ENCODE data around the gene GRAP2.
"Not testable (repeated sequence)": the region's sequence is repeated elsewhere in the genome, so short reads cannot be mapped to it uniquely, and the experiment has no call there.

Gene GRAP2

DNA sequence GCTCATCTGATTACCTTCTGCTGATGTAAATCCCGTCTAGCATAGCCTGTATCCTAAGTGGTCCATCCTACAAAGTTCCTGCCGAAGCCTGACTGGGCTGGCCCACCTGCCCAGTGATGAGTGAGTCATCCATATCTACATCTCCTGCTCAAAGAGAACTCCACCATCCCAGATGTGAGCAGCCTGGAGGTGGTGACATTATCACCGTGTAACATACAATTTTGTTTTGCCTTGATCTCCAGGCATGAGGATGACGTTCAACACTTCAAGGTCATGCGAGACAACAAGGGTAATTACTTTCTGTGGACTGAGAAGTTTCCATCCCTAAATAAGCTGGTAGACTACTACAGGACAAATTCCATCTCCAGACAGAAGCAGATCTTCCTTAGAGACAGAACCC lies 64.9 kb downstream of the GRAP2 start:
- no peak for DNase-seq (ENCODE audit: low read depth in 2 of 2)

DNA sequence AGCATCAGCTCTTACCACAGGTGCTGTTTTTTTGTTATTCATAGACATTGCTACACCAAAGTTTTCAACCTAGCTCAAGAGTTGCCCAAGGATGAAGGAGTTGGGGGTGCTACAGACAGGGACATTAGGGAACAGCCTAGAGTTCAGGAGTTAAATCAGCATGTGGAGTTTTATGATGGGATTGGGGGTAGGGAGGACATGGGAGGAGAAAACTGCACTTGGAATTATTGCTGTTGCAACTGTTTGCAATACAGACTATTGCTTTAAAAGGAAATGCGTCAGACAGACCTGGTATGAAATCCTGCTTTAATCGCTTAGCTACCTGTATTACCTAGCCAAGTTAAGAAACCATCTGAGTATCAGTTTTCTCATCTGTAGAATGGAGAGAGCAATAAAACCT lies 65.6 kb downstream of the GRAP2 start:
- DNase-seq (ENCODE audit: low read depth in 2 of 2): no peak

DNA sequence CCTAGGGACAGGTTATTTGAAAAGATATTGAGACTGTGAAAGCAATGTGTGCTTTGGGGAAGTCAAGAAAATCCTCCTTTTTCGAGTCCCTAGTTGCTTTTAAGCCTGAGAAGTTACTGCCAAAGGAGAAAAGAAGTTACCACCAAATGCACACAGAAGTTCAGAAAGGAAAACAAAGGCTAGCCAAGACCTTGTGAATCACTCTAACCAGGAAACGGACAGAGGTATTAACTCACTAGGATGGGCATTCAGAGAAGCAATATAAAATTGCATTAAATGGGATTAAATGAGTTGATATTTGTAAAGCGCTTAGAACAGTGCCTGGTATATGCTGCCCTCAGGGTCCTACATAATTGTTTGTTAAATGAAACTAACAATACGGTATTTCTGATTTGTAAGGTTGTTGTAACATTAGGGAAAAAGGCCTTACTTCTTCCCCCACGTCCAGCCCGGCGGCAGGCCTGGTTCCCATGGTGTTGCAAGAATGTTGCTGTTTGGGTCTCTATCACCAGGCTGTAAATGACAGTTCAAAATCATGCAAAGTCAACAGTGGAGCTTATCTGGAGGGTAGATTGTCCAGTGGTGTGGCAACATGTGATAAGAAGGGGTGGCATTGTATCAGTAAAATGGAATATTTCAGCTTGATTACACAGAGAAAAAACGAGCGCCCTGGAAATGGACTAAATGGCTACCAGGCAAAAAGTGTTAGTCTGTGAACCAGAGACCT lies 66.4 kb downstream of the GRAP2 start:
- no peak for DNase-seq (ENCODE audit: low read depth in 2 of 2)

DNA sequence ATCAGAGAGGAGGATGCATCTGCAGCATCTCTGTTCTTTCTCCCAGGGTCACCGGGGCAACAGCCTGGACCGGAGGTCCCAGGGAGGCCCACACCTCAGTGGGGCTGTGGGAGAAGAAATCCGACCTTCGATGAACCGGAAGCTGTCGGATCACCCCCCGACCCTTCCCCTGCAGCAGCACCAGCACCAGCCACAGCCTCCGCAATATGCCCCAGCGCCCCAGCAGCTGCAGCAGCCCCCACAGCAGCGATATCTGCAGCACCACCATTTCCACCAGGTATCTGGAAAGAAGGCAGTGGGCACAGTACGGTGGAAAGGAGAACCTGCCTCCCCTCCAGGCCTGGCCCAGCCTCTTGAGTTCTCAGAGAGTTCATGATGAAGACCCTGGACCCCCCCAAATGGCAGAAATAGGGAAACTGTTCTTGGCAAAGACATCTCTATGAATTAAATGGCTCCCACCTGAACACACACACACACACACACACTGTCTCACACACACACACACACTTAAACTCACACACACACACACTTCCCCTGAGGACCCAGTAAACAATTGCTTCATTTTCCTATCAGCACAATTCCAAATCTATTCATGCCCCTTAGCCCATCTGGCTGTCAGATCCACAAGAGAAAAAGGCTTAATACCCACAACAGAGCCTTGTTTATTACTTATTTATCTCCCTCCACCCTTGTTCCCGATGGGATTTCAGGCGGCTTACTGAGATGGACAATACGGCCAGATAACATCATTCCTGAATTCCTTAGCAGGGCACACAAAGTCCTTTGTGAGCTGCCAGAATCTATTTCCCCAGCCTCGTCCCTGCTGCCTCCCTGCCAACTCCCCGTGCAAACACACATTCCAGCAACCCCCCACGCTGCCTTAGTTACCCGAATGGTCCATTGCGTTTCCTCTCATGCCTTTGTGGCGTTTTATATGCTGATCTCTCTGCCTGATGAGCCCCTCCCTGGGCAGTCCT lies 67.4 kb downstream of the GRAP2 start:
- no peak for DNase-seq (ENCODE audit: low read depth in 2 of 2)

DNA sequence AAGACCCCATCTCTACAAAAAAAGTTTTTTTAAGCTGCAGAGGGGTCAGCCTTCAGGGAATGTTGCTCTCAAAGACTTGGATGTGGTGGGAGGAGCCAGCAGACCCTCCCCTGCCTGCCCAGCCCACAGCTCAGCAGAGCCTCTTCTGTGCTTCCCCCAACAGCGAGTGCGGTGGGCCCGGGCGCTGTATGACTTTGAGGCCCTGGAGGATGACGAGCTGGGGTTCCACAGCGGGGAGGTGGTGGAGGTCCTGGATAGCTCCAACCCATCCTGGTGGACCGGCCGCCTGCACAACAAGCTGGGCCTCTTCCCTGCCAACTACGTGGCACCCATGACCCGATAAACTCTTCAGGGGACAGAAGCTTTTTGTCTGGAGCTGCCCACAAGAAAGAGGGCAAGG lies 69.9 kb downstream of the GRAP2 start:
- DNase-seq (ENCODE audit: low read depth in 2 of 2): no peak

DNA sequence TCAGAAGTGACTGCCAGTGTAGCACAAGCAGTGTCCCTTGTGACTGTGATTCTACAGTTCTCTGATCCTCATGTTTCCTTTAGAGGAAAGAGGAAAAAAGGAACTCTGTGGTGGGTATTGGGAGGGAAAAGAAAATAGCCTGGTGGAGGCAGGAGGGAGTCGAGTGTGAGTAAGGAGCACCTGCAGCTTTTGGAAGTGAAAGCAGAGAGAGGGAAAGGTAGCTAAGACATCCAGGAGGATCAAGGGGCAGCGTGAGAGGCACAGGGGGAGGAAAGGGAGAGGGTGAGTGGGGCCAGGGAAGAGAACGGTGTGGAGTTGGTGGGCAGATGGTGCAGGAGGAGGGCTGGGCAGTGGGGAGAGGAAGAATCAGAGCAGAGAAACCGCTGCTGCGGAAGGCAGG lies 71.8 kb downstream of the GRAP2 start:
- DNase-seq (ENCODE audit: low read depth in 2 of 2): no peak

DNA sequence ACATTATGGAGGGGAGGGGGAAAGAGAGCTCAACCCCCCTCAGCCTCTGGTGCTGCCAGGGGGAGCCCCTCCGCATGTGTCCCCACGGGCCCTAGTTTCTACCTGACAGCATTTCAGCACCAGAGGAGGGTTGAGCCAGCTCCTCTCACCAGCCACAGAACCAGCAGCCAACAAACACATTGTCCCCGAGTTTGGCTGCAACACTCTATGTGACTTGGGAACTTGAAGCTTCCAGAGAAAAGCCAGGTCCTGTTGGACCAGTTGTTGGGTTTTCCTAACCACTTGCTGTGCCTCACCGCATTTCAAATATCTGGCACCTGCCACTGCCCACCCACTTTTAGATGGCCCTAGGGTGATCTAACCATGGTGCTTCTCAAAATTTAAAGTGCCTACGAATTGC lies 72.8 kb downstream of the GRAP2 start:
- DNase-seq (ENCODE audit: low read depth in 2 of 2): no peak

DNA sequence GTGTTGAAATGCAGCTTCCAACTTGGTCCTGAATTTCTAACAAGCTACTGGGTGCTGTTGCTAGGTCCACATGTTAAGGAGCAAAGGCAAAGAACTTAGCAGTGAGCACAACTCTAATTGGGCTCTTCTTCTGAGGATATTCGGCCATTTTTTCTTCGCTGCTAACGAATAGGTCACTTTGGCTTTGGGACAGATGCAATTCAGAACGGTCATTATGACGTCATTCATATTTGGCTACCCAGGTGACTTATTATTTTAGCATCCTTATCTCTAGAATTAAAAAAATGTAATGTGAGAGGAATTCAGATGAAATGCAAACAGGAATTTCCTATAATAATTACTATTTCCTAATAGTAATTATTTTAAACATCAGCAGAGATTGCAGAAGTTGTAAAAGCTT lies 73.2 kb downstream of the GRAP2 start:
- DNase-seq (ENCODE audit: low read depth in 2 of 2): no peak

DNA sequence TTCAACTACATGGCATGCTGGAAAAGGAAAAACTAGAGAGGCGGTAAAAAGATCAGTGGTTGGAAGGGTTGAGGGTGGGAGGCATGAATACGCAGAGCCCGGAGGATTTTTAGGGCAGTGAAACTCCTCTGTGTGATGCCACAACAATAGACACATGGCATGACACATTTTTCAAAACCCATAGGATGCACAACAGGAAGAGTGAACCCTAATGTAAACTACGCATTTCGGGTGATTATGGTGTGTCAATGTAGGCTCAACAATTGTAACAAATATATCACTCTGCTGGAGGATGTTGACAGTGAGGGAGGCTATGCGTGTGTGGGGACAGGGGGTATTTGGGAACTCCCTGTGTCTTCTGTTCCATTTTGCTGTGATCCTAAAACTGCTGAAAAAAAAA lies 78.2 kb downstream of the GRAP2 start:
- no peak for DNase-seq (ENCODE audit: low read depth in 2 of 2)

DNA sequence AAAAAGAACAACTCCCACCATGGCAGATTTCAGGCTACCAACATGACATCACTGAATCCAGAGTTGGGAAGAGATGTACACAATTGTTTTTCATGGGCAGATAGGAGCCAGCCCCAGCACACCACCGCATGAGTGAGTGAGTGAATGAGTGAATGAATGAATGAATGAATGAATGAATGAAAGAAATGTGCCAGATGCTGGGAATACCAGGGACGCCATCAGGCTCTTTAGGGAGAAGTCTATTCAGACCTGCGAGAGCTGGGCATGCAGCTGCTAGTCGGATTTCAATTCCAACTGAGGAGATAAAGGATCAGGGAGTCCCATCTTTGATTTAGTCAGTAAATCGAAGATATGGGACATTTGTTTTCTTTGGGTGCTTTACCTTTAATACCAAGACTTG lies 78.6 kb downstream of the GRAP2 start:
- DNase-seq (ENCODE audit: low read depth in 2 of 2): no peak

DNA sequence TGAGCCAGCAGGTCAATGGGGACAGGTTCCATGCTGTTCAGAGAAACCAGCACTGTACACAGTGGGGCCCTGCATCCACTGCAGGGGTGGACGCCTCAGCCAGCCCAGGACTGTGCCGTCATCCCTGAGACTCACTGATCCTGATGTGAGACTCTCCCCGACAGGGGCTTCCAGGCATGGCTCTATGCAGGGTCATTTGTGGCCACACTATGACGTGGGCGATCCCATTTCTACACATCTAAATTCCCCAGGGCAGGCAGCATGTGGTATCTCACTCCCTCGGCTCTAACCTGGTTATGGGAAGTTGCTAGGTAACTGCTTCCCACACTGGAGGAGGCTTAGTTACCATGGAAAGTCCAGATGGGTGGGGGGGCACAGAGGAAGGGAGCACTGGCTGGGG lies 79.7 kb downstream of the GRAP2 start:
- DNase-seq (ENCODE audit: low read depth in 2 of 2): no peak

DNA sequence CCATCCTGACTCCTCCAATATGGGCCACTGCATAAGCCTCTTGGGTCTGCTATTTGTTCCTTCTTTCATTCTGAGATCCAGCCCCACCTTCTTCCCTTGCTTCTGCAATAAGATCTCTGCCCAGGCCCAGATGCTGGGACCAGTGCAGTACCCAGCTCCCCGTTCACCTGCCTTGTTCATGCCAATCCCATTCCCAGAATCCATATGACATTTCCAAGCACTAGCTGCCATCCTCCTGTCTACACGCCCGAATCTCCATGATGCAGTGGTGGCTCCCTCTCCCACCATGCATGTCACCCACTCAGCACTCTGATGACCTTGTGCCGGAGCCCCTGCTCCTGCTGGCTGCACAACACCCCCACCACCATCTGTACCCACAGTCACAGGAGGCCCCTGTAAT lies 82.5 kb downstream of the GRAP2 start:
- no peak for DNase-seq (ENCODE audit: low read depth in 2 of 2)

DNA sequence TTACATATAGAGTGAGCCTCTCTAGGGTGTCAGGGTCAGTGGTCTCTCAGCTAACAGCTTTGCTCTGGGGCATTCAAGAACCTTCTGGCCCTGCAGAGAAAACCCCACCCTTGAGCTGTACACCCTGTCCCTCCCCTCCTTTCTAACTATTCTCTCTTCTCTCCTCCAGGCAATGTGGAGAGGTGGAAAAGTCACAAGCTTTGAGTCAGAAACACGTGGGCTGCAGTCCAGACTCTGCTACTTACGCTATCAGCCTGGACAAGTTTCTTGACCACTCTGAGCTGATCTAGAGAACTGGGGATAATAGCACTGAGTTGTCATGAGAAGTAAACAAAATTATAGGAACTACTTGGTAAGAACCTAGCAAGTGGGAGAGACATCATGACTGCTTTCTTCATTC lies 83.1 kb downstream of the GRAP2 start:
- DNase-seq (ENCODE audit: low read depth in 2 of 2): no peak

DNA sequence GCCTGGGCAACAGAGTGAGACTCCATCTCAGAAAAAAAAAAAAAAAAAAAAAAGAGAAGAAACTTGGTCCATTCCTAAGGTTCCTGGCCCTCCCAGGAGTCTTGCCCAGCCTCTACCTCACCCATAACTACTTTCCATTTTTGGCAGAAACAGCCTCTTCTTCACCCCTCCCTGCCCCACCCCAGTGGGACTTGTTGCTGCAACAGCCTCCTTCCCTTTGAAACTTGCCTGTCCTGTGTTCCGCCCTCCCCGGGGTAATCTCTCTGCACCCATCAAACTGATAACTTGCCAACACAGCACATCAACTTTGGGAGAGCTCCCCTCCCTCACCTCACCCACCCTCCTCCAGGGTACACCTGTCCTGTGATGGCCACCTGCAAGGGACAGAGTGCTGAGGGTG lies 83.9 kb downstream of the GRAP2 start:
- DNase-seq (ENCODE audit: low read depth in 2 of 2): no peak

DNA sequence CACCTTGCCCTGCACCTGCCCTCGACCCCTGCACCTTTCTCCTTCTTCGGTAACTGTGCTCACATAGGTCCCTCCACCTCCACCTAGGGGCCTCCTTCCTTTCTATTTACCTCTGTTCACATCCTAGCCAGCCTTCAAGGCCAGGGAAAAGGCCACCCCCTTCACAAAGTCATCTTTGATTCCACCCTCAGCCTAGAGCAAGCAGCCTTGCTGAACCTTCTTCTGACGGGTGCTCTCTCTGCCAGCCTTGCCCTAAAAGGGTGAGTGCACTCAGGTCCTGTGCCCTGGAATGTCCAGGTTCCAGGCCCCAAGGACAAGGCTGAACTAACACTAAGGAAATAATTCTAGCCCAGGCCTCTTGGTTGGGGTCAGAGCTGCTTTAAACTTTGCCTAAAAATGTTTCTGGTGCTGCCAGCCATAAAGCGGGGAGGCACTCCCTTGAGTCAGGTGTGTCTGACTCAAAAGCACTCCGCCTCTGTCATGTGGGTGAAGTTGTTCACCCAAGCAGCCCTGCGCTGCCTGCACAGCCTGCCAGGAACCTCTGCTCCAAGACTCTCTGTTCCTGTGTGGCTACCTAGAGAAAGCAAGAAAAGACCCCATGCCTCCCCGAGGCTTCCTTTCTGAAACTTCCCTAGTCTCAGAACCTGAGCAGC lies 84.6 kb downstream of the GRAP2 start:
- DNase-seq (ENCODE audit: low read depth in 2 of 2): peak in 1 of 2 donors; percentile 8

DNA sequence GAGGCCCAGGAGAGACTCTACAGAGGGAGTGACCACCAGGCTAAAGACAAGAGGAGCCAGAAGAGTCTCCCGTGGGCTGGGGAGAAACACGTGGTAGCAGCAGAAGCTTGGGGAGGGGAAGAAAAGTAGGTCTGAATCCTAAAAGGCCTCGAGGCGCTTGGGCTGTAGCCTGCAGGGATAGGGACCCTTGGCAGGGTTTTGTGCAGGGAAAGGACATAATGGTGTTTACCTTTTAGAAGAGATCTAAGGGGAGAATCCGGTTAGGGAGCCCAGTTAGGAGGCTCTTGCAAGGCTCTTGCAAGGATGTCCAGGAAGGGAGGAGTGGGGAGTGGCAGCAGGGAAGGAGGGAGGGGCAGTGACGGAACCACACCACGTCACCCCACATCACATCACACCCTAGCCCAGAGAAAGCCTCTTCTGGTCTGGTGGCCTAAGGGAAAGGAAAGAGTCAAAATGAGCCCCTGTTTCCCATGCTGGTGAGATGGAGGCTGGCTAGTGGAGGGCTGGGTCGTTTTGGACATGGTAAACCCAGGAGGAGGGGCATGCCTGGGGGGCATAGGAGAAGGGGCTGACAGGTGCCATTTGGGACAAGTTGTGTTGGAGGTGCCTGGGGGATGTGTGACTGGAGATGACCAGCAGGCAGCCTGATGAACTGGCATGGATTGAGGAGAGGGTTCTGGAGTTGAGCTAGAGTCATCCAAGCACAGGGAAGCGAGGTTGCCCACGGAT lies 87.7 kb downstream of the GRAP2 start:
- DNase-seq (ENCODE audit: low read depth in 2 of 2): no peak

DNA sequence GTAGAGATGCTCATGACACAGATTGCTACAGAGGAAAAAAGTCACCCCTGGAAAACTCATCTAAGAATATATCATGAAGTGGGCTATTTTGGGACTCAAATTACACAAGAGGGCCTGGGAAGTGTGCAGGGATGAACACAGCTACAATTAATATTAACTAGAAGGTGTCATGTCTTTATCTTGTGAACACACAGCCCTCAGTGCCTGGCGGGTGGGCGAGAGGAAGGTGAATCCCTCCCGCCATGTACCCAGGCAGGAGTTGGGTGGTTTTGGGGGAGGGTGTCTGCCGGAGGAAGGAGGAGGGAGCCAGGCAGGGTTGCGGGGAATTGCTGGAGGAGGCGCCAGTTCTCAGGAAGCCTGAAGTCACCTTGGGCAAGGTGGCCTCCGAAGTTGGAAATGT lies 88.7 kb downstream of the GRAP2 start:
- no peak for DNase-seq (ENCODE audit: low read depth in 2 of 2)

DNA sequence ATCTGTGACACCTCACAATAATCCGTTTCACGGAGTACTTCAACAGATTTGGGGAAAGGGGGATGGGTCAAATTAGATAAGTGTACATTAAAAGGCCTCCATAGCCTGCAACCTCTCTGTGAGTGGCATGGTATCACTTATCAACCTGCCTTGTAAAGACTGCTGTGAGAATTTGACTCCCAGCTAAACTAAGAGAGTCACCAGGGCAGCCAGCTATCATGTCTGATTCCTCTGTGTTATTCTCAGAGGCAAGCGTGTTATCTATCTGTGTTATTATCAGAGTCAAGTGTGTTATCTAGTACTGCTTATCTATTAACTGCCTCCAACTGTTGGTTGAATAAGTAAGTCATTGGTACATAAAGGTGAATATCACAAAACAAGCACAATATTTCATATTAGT lies 89.8 kb downstream of the GRAP2 start:
- DNase-seq (ENCODE audit: low read depth in 2 of 2): no peak

DNA sequence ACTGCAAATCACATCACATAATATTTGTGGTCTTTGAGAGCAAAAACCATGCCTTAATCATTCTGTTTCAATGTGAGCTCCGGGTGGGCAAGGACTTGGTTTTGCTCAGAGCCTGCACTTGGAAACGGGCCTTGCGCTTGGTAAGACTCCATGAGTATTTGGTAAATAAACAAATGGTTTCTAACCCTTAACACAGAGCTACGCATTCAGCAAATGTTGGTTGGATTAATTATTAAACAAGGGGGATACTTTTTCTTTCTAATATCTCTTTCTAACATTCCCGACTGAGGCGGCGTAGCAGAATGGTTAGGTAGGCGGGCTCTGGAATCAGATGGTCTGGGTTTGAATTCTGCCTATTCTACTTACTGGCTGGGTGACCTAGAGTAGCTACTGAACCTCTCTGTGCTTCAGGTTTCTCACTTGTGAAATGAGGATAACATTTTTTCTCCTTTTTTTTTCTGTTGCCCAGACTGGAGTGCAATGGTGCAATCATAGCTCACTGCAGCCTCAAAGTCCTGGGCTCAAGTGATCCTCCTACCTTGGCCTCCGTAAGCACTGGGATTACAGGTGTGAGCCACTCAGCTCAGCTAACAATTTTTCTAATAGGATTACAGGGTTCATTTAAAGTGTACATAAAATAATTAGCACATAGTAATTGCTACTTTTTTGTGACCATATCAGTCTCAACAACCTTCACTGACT lies 90.4 kb downstream of the GRAP2 start:
- no peak for DNase-seq (ENCODE audit: low read depth in 2 of 2)

DNA sequence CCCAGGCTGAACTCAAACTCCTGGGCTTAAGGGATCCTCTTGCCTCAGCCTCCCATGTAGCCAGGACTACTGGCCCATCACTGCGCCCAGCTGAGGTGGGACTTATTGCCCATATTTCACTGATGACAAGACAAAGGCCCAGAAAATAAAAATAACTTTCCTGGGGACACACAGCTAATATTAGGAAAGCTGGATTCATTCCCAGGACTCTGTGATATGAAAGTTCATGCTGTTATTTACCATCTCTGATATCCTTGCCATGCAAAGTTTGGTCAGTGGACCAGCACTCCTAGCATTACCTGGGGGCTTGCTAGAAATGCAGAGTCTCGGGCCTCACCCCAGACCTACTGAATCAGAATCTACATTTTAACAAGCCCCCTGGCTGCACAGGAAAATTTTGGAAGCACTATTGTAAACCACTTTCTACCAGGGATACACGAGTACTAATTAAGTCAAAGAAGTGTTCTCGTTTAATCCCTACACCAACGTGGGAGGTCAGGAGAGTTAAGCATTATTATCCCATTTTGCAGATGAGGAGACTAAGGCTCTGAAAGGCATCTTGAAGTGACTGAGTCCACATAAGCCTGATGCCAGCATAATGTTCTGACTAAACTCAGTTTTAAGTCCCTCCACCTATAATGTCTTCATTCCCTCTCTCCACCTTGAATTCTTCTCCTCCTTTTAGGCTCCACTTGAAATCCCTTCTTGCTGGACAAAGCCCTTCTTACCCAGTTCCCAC lies 91.4 kb downstream of the GRAP2 start:
- DNase-seq (ENCODE audit: low read depth in 2 of 2): no peak

DNA sequence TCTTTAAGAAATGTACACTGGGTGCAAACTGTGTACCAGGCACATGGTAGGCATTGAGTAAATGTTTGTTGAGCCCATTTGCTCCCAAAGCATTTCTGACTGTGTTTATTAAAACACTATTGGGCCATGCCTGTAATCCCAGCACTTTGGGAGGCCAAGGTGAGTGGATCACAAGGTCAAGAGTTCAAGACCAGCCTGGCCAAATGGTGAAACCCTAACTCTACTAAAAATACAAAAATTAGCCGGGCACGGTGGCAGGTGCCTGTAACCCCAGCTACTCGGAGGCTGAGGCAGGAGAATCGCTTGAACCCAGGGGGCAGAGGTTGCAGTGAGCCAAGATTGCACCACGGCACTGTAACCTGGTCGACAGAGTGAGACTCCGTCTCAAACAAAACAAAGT lies 92.0 kb downstream of the GRAP2 start:
- DNase-seq (ENCODE audit: low read depth in 2 of 2): not testable (repeated sequence)
